OCI-LY7 (cell line): ENCODE data around the gene ZDHHC22. TPM values are rescaled to one million over a fixed set of nuclear protein-coding genes. Genes with fewer than 3 reads are reported as not detected.

ENCODE experiments used
- Bru-seq: library from RNA; stranded (reverse); fragments of 400-500 nt; gene quantifications from one replicate; lab custom pipeline; 2021; lab: Mats Ljungman, UMichigan
- BruChase-seq, 2 experiments: library from RNA; stranded (reverse); fragments of 400-500 nt; gene quantifications; one replicate each; lab custom pipeline; 2021; lab: Mats Ljungman, UMichigan
- BruUV-seq: library from RNA; stranded (reverse); fragments of 400-500 nt; replicated peaks from 2 replicates; lab custom pipeline; 2021; lab: Mats Ljungman, UMichigan
- CTCF ChIA-PET: fragments of 300-600 bp; sonication (Branson Sonifier 250); formaldehyde crosslinking; loops from one replicate; lab custom pipeline; 2022; ENCODE audit warnings: antibody characterized with exemption; ENCODE audit not compliant: unreplicated experiment; lab: Charles Lee
- POLR2A ChIA-PET: fragments of 300-600 bp; sonication (Branson Sonifier 250); formaldehyde crosslinking; loops from one replicate; lab custom pipeline; 2022; ENCODE audit warnings: antibody characterized with exemption; lab: Charles Lee
- DNase-seq: peaks from one replicate; pipeline ENCODE4 v3.0.0-alpha.2; 2015; ENCODE audit warnings: low spot score
- H2AFZ ChIP-seq: fragments of 200-600 bp; sonication (generic), shearing (Covaris generic); 2 replicates; pipeline ENCODE4 v1.6.1; 2014; ENCODE audit warnings: mild to moderate bottlenecking, antibody characterized with exemption, low read length, moderate library complexity
- H3K27ac ChIP-seq: fragments of 200-600 bp; sonication (generic); 2 replicates; pipeline ENCODE4 v1.5.1; 2014; ENCODE audit warnings: mixed run types, low read depth, mild to moderate bottlenecking, moderate library complexity, low read length, inconsistent platforms; ENCODE audit not compliant: poor library complexity, severe bottlenecking
- H3K36me3 ChIP-seq: fragments of 200-600 bp; sonication (generic); 2 replicates; pipeline ENCODE4 v1.6.1; 2014; ENCODE audit warnings: mild to moderate bottlenecking, antibody characterized with exemption, low read length, moderate library complexity, mixed read lengths; ENCODE audit not compliant: insufficient read depth
- H3K4me1 ChIP-seq: fragments of 200-600 bp; sonication (generic); 2 replicates; pipeline ENCODE4 v1.5.1; 2014; ENCODE audit warnings: mild to moderate bottlenecking, low read length; ENCODE audit not compliant: insufficient read depth, poor library complexity, severe bottlenecking
- H3K4me2 ChIP-seq: fragments of 200-600 bp; sonication (generic); 2 replicates; pipeline ENCODE4 v1.6.1; 2014; ENCODE audit warnings: mild to moderate bottlenecking, low read length
- H3K4me3 ChIP-seq: fragments of 200-600 bp; sonication (generic); 2 replicates; pipeline ENCODE4 v1.5.1; 2014; ENCODE audit warnings: mild to moderate bottlenecking, low read depth, low read length; ENCODE audit not compliant: poor library complexity, severe bottlenecking
- H3K79me2 ChIP-seq: fragments of 200-600 bp; sonication (generic); 2 replicates; pipeline ENCODE4 v1.6.1; 2016; ENCODE audit warnings: low read depth, mild to moderate bottlenecking, low read length, moderate library complexity, mixed read lengths; ENCODE audit not compliant: insufficient read depth
- H3K9me2 ChIP-seq: fragments of 200-600 bp; sonication (generic); 2 replicates; pipeline ENCODE4 v1.6.1; 2016; ENCODE audit warnings: mild to moderate bottlenecking, low read length, mixed read lengths; ENCODE audit not compliant: insufficient read depth
- H3K9me3 ChIP-seq: fragments of 200-600 bp; sonication (generic); 2 replicates; pipeline ENCODE4 v1.6.1; 2014; ENCODE audit warnings: mild to moderate bottlenecking, mixed run types, low read length, mixed read lengths
- H4K20me1 ChIP-seq: fragments of 200-600 bp; sonication (generic); 2 replicates; pipeline ENCODE4 v1.6.1; 2014; ENCODE audit warnings: mild to moderate bottlenecking, antibody characterized with exemption, low read length, moderate library complexity, mixed read lengths; ENCODE audit not compliant: insufficient read depth
- EZH2phosphoT487 ChIP-seq: fragments of 200-600 bp; sonication (generic); IDR thresholded peaks from 2 replicates; pipeline ENCODE4 v1.6.1; 2018; ENCODE audit warnings: low read depth, borderline replicate concordance, mild to moderate bottlenecking, mixed run types, antibody characterized with exemption, low read length, moderate library complexity, mixed read lengths
- intact Hi-C: fragments of 100-400 bp; cut with micrococcal nuclease; formaldehyde crosslinking; loops from one replicate; pipeline ENCODE4 v1.10.0; 2022; ENCODE audit not compliant: unreplicated experiment
- long read RNA-seq: library from polyadenylated mRNA; stranded (forward); transcript quantifications from one replicate; pipeline ENCODE4 v2.0.0, GENCODE V29; 2022
- total RNA-seq, 2 experiments: library from RNA; depleted of rRNA in 1 of 2; stranded (reverse); fragments of >200 nt in 1 of 2; shearing (Covaris generic) in 1 of 2; gene quantifications; 2 replicates each; pipeline ENCODE4 v1.2.3, GENCODE V29; 2014 to 2022
- TF ChIP-seq, protein P1 (sequence below): fragments of 200-600 bp; sonication (generic); conservative IDR thresholded peaks from 2 replicates; pipeline ENCODE4 v1.5.1; 2014; ENCODE audit warnings: mild to moderate bottlenecking, antibody characterized with exemption, low read length, moderate library complexity, mixed read lengths

Gene ZDHHC22, protein sequence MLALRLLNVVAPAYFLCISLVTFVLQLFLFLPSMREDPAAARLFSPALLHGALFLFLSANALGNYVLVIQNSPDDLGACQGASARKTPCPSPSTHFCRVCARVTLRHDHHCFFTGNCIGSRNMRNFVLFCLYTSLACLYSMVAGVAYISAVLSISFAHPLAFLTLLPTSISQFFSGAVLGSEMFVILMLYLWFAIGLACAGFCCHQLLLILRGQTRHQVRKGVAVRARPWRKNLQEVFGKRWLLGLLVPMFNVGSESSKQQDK
- total RNA-seq (2014; rRNA removed; shearing (Covaris generic)): not detected in 2 replicates
- not detected in 2 replicates for total RNA-seq (2022)
- not detected for Bru-seq, nascent RNA
- not detected for BruChase-seq, experiment 1, labeled RNA remaining after a 6-hour chase
- not detected for BruChase-seq, experiment 2, labeled RNA remaining after a 2-hour chase
- long read RNA-seq: 0 reads

GRCh38 chr14:77141214-77142004, at the start of gene ZDHHC22:
TSS of gene ZDHHC22 (minus strand) at chr14:77141791. CDS start at chr14:77139738, 2,053 bp downstream.
- H2AFZ ChIP-seq: no peak within 1 kb of the TSS
- H3K9me2 ChIP-seq: no peaks in the 10 kb centered on the region
- no peaks in the 10 kb centered on the region for H3K36me3 ChIP-seq
- no peaks in the 10 kb centered on the region for H3K9me3 ChIP-seq
- H3K4me2 ChIP-seq: no peak within 1 kb of the TSS
- intact Hi-C loops: no loop called here
- ChIA-PET POLR2A (interaction anchor here (0.7 to 1.5 kb wide), 2 partner anchors 42 to 100 kb away, joined by 3 read pairs; no protein-coding TSS in a partner anchor), CTCF (no interaction called here)
- no peak within 1 kb of the TSS for H3K27ac ChIP-seq
- H4K20me1 ChIP-seq: no peaks in the 10 kb centered on the region; the same call in 1 of the 2 replicates
- no peaks in the 10 kb centered on the region for H3K4me1 ChIP-seq
- no peaks in the 10 kb centered on the region for H3K79me2 ChIP-seq
- no TSS peak for BruUV-seq
- H3K4me3 ChIP-seq: no peak within 1 kb of the TSS
- DNase-seq: no peak
- TF ChIP-seq, protein P1, sequence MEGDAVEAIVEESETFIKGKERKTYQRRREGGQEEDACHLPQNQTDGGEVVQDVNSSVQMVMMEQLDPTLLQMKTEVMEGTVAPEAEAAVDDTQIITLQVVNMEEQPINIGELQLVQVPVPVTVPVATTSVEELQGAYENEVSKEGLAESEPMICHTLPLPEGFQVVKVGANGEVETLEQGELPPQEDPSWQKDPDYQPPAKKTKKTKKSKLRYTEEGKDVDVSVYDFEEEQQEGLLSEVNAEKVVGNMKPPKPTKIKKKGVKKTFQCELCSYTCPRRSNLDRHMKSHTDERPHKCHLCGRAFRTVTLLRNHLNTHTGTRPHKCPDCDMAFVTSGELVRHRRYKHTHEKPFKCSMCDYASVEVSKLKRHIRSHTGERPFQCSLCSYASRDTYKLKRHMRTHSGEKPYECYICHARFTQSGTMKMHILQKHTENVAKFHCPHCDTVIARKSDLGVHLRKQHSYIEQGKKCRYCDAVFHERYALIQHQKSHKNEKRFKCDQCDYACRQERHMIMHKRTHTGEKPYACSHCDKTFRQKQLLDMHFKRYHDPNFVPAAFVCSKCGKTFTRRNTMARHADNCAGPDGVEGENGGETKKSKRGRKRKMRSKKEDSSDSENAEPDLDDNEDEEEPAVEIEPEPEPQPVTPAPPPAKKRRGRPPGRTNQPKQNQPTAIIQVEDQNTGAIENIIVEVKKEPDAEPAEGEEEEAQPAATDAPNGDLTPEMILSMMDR: no peak
- TF ChIP-seq EZH2phosphoT487: no peak

GRCh38 chr14:77190977-77191376, 49.4 kb upstream of the ZDHHC22 start:
- POLR2A ChIA-PET: interaction anchor here (0.7 to 1.8 kb wide), 2 partner anchors 10 to 106 kb away, joined by 4 read pairs; partner anchors contain the start of gene TMEM63C
- Histone ChIP-seq H3K4me1 (no peaks in the 10 kb centered on the region), H3K4me2 (no peak overlapping the region), H2AFZ (no peak overlapping the region), H3K4me3 (no peak overlapping the region), H3K9me3 (no peaks in the 10 kb centered on the region), H4K20me1 (no peaks in the 10 kb centered on the region), H3K9me2 (no peaks in the 10 kb centered on the region), H3K36me3 (no peaks in the 10 kb centered on the region), H3K27ac (no peak overlapping the region), H3K79me2 (no peaks in the 10 kb centered on the region)
- CTCF ChIA-PET: no interaction called here
- no peak for DNase-seq
- no TSS peak for BruUV-seq
- intact Hi-C loops: no loop called here
- no peak for TF ChIP-seq EZH2phosphoT487
- TF ChIP-seq, protein P1: no peak
